Stimulated activated CD8-positive, alpha-beta memory T cell treated with anti-CD3 and anti-CD28 coated beads, Interleukin-2, amount 100 ng/mL, for 1 hour (primary cell): ENCODE results near the gene CALB2.

Experiments used
- DNase-seq, 2 donors: peaks; one replicate each; pipeline ENCODE4 v3.0.0-alpha.2; 2020; ENCODE audit warnings: low read depth in 2 of 2

CALB2 gene

DNA sequence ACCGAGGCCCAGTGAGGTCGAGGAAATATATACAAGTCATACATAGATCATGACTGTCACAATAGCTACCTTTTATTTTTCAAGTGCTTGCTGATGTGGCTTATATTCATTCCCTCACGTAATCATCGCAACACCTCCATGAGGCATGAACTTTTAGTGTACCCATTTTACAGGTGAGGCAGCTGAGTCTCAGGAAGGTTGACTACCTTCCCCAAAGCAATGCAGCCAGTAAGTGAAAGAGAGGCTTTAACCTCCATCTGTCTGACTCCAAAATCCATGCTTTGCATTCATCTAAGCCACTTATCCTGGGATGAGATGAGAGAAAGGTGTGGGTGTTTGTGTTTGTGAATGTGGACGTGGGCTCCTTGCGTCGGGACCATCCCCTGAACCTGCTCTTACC, 30.8 kb downstream of the CALB2 start:
- no peak for DNase-seq

DNA sequence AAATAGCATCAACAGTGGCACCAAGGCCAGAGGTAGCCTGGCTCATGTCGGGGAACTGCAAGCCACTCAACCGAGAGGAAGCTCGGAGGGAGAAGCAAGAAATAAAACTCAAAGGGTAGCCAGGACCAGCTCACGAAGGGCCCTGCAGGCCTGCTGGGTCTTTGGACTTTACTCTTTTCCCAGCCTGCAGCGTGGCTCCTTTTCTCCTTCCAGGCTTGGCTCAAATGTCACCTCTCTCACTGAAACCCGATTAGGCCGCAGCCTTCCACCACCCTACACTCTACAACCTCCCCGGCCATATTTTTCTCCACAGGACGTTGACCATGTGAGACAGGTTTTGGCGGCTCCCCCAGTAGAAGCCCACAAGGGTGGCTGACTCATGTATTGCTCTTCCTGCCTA, 38.1 kb downstream of the CALB2 start:
- no peak for DNase-seq

DNA sequence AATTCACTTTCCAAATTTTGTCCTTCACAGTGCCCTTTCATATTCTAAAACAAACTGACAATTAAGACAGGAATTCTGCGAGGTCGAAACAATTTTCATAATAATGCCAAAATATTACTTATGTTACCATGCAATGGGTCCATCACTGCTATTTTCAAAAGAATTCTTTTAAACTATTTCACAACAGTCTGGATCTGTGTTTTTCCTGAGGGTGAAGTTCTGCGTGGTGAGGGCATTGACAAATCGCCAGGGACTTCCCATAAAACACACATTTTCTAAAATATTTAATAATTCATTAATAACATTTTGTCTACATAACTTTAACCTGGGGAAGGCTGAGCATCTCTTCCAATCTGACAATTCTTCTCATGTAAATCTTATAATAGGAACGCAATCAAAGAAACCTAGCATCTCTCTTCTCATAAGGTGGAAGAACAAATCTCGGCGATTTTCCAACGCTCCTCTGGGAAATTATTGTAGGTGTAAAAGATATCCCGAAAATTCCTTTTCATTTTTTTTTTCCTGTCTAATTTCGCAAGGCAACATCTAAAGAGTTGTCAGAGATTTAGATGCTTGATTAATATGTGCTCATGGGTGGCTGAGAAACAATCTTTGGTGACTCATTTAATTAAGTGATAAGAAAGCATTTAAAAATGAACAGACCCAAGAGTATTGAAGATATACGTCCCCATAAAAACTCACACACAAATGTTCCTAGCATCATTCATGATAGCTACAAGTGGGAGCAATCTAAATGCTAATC, 41.5 kb downstream of the CALB2 start:
- DNase-seq: no peak

DNA sequence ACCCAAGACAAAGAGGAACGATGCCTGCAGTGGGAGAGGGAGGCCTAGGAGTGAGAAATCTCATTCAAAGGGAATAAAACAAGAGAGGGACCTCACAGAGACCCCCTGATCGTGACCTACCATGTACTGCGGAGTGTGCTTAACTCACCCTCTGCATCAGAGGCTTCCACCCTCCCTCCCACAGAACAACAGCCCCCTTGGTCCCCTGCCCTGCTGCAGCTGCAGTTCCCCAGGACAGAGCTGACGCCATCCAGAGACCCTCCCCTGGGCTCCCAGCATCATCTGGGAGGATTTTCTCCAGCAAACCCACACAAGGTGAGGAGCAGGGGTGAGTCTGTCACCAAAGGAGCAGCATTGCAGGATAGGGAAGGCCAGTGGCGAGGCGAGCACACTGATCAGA, 43.5 kb downstream of the CALB2 start:
- DNase-seq: no peak

DNA sequence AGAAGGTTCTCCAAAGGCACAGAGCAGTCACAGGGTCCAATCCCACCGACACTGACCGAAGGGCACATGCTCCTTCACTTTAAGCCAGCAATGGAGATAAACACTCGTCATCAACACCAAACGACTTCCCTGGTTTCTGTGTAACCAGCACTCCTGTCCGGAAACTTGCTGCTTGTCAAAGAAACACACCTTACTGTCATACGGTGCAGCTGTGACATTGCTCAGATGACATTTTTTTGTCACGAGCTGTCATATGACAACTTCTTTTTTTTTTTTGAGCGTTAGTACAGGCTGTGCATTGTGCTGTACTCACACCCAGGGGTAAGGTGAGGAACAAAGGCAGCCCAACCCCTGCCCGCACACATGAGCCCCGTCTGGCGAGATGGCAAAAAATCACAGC, 44.2 kb downstream of the CALB2 start:
- no peak for DNase-seq

DNA sequence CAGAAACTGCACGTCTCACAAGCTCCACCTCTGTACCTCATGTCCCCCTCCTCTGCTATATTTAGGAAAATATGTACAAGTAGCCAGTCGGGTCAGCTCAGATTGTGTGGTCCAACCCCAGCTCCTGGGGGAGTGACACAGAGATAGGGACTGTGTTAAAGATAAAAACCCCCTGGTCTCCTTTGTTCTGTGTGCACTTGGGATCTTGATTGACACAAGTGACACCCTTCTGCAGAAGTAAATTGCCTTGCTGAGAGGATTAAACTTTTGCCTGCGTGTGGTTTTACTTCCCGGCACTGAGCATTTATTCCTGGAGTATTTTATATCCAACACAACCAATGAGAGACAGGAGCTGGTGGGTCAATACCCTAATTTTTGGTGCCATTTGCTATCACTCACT, 45.8 kb downstream of the CALB2 start:
- no peak for DNase-seq

DNA sequence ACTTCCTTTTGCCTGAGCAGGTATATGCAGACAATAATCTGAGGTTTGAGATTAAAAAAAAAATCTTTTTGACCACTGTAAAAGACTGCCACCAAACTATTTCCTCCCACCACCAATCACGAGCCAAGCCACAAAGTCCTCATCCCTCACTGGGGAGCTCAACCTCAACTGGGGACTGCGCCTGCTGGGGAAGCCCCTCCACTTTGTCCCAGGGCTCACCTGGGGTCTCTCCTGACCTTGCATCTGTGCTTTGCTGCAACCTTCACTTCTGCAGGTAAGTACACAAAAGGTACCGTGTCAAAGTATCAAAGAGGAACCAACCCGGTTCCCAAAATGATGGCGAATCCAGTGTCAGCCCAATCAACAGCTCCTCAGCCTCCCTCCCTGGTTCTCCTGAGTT, 47.8 kb downstream of the CALB2 start:
- no peak for DNase-seq

DNA sequence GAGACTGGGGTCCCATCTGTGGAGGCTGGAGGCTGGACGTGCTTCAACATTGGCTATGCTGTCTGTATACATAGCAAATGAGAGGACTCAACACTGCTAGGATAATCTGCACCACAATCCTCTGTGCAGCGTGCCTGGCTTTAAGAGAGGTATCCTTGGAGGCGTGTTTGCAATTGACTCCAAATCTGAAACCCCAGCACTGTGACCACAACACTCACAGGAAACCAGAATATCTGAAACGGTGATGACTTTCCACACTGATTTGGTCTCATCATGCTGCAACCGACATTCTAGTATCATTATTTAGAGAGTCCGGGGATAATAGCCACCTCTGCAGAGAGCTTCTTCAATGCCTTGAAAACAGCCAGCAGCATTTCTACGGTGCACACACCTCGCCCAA, 48.2 kb downstream of the CALB2 start:
- DNase-seq: no peak

DNA sequence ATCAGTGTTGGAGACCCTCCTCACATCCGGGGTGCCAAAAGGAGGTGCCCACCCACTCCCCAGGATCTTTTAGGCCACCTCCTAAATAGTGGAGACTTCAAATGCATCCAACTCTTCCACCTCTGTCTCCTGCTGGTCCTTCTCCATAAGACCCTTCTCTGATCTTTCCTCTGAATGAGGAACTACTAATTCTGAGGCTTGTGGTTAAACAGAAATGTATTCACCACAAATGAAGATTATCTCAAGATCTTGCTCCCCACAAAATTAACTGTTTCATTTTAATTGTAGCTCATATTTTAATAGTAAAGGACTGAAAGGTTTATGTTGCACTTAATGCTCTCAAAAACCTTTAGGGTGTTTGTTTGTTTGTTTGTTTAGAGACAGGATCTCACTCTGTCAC, 49.2 kb downstream of the CALB2 start:
- DNase-seq: no peak

DNA sequence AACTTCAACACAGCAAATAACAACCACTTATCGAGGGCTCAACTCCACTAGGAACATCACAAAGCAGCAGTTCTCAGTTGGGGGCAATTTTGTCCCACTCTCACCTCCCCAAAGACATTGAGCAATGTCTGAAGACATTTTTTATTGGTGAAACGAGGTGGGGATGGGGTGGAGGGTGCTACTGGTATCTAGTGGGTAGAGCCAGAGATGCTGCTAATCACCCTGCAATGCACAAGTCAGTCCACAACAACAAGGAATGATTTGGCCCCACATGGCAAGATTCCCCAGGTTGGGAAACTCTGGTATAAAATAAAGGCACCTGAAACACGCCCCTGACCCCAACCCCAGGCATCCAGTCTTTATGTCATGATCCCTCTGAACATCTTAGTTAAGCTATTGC, 50.0 kb downstream of the CALB2 start:
- no peak for DNase-seq

DNA sequence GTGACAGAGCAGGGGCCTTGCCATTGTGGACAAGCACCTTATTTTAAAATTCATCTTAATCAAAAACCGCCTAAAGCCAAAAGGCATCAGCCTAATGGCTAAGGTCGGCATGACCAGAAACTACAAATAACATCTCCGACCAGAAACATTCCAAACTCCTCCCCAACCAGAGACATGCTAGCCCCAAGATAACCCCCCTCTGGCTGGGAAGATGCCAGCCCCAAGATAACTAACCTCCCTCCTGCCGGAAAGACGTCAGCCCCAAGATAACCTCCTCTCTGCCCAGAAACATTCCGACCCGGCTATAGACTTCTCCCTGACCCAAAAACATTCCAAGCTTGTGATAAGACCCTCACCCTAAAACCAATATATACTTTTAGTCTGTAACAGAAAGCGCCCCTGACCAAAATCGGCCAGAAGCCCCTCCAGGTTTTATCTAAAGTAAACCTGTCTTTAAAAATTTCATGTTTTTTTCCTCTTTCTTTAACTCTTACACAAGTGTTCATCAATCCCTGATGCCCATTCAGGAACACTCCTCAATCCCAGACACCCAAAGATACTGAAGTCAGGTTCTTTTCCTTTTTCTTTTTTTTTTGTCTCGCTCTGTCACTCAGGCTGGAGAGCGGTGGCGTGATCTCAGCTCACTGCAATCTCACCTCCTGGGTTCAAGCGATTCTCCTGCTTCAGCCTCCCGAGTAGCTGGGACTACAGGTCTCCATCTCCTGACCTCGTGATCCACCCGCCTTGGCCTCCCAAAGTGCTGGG, 50.7 kb downstream of the CALB2 start:
- DNase-seq: no peak

DNA sequence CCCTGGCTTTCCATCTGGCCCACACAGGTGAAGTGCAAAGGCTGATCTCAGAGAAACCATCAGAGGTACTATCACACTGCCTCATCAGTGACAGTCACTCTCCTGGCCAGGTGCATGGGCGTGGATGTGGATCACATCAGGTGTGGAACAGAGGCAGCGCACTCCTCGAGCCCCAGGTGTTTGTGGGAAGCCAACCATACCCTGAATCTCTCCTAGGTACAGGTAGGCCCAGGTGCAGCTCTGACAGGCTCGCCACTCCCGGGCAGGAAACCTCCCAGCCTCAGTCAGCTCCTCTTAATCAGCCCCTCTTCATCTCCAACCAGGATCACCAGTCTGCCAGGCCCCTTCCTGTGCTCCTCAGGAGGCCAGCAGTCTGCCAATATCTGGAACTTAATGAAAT, 51.6 kb downstream of the CALB2 start:
- no peak for DNase-seq

DNA sequence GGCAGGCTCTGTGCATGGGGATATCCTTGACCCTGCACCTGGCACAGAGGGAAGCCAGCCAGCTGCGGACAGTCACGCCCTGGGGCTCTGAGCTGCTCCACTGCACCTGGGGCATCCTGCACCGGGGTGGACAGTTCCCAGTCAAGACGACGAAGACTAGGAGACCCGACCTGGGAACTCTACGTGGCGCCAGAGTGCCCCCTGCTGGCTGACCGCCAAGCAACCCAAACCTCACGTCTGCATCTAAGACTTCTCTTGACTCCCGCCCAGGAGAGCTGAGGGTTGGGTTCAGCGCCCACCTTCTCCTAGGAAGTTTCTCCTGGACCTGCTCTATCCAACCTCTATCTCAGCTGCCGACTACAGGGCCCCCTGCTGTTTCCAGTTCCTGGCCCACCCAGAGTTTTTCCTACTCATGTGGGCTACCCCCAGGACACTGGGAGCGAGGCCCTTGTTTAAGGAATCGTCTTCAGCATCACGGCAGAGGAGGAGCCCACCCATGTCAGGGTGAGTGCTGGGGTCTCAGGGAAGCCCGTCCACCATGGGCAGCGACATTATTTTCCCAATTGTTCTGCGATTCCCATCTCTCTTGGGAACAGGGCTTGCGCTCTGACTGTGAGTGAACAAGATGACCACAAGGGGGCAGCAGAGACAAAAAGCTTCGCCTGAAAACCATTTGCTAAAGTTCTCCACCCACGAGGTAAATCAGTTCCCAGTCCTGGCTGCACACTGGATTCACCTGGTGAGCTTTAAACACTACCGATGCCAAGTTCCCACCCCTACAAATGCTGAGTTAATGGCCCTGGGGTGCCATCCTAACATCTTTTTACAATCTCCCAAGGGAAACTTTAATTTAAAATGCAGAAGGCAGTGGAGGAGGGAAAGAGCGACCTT, 54.0 kb downstream of the CALB2 start:
- DNase-seq: peak; percentile 35 to 51

DNA sequence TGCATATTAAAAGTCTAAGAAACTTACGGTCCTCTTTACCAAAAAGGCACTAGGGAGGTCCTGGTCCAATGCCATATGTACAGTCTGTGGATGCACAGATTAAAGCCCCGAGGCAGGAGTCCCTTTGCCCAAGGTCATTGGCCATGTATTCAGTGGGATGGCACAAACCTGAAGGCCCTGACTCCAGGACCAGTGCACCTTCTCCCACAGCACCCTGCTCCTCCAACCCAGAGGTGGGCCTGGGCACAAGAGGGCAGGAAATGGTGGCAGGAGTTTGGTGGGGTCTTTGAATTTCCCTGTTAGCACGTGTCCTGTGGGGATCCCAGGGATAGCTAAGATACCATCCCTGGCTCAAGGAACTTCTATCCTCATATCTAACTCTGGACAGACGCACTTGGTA, 54.8 kb downstream of the CALB2 start:
- DNase-seq: no peak

DNA sequence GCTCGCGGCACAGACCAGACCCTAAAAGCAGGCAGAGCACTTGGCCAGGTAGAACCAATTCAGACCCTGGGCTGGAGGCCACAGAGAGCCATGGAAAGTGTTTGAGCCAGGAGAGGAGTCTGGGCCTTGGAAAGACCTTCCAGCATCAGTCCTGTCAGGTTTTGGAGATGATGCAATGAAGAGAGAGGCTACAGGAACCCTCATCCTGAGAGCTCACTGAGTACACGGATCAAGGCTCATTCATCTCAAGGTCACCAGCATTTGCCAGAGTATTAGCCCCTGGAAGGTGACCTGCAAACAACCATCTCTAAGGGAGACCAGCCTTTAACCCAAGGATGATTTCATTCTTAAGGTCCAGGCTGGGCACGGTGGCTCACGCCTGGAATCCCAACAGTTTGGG, 55.5 kb downstream of the CALB2 start:
- no peak for DNase-seq

DNA sequence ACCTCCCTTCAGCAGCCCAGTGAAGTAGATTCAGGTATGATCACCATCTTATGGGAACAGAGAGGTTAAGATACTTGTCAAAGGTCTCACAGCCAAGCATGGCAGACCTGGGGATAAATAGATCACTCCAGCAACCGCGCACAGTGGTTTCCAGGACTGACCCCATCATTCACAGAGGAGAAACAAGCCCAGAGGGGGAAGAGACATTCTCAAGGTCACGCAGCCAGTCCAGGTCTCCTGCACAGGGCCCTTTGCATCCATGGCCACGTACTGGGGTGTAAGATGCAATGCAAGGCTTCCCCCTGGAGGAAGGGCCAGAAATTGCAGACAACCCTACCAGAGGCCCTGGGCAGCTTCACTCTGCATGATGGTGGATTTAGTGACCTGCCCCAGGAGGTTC, 63.4 kb downstream of the CALB2 start:
- no peak for DNase-seq

DNA sequence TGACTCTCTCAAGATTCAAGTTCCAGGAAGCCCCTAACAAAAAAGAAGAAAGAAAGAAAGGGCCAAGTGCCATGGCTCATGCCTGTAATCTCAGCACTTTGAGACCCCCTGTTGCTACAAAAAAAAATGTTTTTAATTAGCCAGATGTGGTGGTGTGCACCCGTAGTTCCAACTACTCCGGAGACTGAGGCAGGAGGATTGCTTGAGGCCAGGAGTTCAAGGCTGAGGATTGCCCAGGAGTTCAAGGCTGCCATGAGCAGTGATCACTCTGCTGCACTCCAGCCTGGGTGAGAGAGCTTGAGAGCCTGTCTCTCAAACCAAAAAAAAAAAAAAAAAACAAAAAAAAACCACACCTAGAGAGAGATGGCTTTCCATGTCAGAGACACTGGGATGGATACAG, 64.5 kb downstream of the CALB2 start:
- DNase-seq: no peak

DNA sequence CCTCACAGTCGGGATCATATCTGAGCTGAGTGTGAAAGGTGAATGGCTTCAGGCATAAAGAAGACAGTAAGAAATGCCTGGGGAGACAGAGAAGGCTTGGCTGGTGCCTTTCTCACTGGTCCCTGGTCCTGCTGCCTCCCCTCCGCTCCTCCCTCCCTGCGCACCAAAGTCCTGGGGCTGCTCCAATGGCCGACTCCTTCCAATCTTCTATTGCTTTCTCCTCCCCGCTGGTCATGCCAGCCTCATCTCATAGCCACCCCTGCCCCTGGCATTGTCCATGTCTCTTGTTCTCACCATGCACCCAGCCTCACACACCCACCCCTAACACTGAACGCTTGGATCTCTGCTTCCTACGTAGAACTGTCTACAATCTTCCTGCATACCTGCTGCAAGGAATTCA, 65.3 kb downstream of the CALB2 start:
- no peak for DNase-seq

DNA sequence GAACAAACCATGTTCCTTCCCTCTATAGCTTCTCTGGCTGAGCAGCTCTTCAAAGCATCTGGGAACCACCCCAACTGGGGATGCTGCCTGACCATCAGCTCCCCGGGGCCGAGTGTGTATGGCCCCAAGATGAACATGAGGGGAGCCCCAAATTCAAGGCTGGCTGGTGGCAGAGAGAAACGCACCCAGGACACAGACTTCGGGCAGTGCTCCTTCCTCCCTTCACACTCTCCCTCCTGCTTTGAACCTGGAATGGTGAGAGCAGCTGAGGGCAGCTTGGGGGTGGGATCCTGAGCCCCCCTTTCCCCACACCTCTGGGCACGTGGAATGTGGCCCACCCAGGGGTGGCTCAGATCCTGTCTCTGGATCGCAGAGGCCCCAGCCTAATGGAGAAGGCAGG, 66.1 kb downstream of the CALB2 start:
- no peak for DNase-seq

DNA sequence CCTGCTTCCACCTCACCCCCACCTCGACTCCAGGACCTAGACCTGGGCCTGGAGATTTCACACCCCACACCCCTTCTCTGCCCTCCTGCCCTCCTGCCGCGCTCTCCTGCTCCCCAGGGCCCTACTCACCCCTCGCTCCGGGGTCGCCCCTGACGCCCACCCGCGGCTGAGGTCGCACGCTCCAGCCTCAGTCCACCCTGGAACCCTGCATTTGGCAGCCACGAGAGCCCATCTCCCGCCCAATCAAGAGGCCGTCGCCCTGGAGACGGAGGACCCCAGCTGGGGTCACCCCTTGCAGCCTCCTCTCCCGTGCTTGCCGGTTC, 67.2 kb downstream of the CALB2 start:
- DNase-seq: no peak

DNA sequence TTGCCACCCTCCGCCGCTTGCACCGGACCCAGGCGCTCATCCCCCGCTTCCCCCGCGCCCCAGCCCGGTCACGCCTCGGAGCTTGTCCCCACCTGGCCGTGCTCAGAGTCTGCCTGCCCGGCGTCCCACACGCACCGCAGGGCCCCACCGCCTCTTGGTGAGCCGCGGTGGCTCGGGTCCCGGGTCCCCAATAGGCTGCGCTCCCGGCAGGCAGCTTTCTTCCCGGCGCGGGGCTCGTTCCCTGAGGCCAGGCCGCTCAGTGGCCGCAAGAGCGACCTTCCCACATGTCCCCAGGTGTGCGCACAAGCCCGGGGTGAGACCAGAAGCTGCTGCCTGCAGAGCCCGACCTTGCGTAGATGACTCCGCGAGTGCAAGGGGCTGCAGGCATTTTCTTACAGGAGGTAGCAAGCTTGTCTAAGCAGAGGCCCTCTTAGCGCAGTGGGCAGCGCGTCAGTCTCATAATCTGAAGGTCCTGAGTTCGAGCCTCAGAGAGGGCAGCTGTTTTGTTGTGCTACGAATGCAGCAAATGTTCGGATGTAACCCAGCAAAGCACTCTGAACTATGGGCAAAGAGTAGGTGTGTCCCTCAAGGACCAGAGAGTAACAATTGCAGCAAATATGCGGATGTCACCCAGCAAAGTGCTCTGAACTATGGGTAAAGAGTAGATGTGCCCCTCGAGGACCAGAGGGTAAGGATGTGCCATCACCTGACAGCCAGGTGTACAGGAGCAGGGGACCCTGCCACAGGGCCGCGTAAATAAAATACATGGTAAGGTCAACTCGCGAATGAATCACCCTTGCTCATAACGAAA, 67.8 kb downstream of the CALB2 start:
- no peak for DNase-seq
